ENCODE data around the gene WBP2NL. TPM values are rescaled to one million over a fixed set of nuclear protein-coding genes. Genes with fewer than 3 reads are reported as not detected.

Gene WBP2NL, protein sequence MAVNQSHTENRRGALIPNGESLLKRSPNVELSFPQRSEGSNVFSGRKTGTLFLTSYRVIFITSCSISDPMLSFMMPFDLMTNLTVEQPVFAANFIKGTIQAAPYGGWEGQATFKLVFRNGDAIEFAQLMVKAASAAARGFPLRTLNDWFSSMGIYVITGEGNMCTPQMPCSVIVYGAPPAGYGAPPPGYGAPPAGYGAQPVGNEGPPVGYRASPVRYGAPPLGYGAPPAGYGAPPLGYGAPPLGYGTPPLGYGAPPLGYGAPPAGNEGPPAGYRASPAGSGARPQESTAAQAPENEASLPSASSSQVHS
- total RNA-seq = 14.4 TPM

DNA sequence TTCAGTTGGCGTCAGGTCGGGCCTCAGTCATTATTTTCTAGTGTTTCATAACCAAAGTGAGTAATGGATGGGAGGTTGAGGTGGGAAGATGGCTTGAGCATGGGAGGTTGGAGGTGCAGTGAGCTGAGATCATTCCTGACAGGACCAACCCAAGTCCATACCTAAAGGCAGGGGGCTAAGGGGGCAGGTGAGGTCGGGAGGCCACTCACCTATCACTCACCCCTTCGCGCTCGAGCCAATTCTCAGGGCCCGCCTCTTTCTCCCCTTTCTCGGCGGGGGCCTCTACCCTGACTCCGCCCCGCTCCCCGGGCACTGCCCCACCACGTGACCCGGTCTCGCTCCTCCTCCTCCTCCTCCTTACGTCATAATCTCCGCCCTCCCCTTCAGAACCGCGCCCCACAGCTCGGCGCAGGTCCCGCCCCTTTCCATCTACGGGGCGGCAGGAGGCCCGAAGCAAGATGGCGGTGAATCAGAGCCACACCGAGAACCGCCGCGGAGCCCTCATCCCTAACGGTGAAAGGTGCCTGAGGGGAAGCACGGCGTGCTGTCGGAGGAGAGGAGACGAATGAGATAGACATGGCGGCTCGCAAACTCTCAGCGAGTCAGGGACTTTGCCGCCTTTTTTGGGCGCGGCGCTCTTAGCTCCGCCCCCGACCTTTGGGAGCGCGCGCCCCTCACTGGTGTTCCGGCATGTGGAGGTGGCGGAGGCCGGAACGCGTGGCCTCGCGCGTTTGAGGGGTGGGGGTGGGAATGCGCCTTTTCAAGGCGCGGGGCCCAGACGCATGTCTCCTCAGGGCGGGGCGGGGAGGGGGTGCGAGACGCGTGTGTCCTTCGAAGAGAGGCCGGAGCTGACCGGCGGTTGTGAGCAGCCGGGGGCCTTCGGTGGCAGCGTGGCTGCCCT, at the start of gene WBP2NL:
TSS of gene WBP2NL (plus strand) at position 428 of the 901 bp plus-strand sequence. CDS start at position 459, 31 bp downstream.

DNA sequence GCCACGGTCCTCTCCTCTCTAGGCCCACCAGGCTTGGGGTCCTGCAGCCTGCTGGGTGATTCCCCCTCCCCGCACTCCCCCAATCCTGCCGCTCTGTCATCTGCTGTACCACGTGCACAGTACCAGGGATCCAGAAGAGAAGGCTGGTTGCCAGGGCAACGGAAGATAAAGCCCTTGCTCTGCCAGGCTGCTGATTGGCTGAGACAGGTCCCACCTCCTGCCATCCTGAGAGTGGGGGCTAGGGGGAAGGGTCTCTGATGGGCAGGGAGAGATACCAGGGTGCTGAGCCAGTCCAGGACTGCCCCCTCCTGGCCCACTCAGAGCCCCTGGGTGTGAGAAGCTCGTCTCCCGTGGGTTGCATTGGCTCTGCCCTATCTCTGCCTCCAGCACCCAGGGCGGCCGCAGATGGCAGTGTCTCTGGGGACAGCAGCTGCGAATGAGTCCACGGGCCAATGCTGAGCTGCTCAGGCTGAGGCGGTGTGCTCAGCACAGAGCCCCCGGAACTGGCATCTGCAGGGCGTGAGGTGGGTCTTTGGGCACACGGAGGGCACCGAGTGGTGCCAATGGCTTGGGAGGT, 46.6 kb upstream of the WBP2NL start, which contains the start of gene SMIM45:
TSS of gene SMIM45 (plus strand) at position 253 of the 577 bp plus-strand sequence.

GRCh38 chr22:41969110-41969646, 29.4 kb upstream of the WBP2NL start, which contains the start of gene SEPTIN3:
Gene SEPTIN3, plus strand, starts transcription at chr22:41969443. Its CDS starts 2,050 bp downstream, at chr22:41971493.

GRCh38 chr22:42070517-42071422, 72.2 kb downstream of the WBP2NL start, which contains the start of gene NAGA:
Gene NAGA, minus strand, starts transcription at chr22:42070812. Its CDS starts 515 bp downstream, at chr22:42070297.

DNA sequence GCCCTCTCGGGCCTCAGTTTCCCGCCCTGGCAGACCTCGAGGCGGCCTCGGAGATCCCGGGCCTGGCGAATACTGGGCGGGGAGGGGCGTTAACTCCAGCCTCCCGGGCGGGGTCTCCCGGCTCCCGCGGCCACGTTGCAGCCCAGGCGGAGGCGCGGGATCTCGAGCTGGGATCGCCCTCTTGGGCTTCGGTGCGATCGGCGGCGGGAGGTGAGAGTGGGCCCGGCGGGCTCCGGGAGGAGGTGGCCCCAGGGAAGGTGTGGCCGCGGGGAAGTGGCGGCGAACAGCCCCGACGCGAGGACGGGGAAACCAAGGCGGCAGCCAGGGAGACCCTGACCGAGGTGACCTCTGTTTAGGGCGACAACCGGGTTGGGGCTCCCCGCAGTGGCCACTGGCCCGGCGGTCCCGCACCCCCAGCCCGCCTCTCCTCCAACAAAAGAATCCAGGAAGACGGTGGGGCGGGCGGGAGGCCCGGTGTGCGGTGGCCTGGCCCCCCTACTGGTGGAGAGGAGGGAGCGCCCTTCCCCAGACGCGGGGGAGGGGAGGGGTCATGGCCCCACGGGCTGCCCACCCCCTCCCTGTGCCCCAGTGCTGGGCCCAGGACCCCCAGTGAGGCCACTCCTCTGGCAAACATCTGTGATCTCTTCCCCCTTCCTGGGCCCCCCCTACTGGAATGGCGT, 75.7 kb downstream of the WBP2NL start, which contains the start of gene PHETA2:
TSS of gene PHETA2 (plus strand) at position 117 of the 680 bp plus-strand sequence. CDS start 3,046 bp downstream, outside the sequence.

Small RNA genes lying within 50 kb of the gene (small RNA-seq; reads per million reads assigned to genes)
- gene SNORD13P1 (ENCODE audit: low replicate concordance) = not detected

Other genes with a start within 250 kb of the WBP2NL start
- 11.0 TPM for gene CCDC134, start 198.1 kb upstream of the WBP2NL start, total RNA-seq
- 132 TPM for gene SREBF2, start 165.7 kb upstream of the WBP2NL start, total RNA-seq
- not detected for gene SHISA8, start 83.7 kb upstream of the WBP2NL start, total RNA-seq
- gene TNFRSF13C, start 72.0 kb upstream of the WBP2NL start, total RNA-seq = under 0.01 TPM
- gene CENPM, start 51.6 kb upstream of the WBP2NL start, total RNA-seq = 8.5 TPM
- 227 TPM for gene SEPTIN3, start 29.3 kb upstream of the WBP2NL start, total RNA-seq
- gene NAGA, start 72.0 kb downstream of the WBP2NL start, total RNA-seq = 12.8 TPM
- 2.8 TPM for gene PHETA2, start 75.5 kb downstream of the WBP2NL start, total RNA-seq
- 19.4 TPM for gene SMDT1, start 80.9 kb downstream of the WBP2NL start, total RNA-seq
- gene NDUFA6, start 92.0 kb downstream of the WBP2NL start, total RNA-seq = 34.7 TPM
- 7.2 TPM for gene CYP2D6, start 132.0 kb downstream of the WBP2NL start, total RNA-seq